HG03378 (cell line): ENCODE data around the gene LPAR1.
A peak's percentile ranks its signal among the peaks of the same experiment; 100 is the strongest.

Experiments used
- ATAC-seq: cut with Tn5 transposase; IDR thresholded peaks from one replicate; pipeline ENCODE4 v1.9.1; 2021; ENCODE audit warnings: mild to moderate bottlenecking, moderate library complexity; ENCODE audit not compliant: unreplicated experiment

LPAR1 gene

GRCh38 chr9:111001526-111001925 is 36.7 kb downstream of the LPAR1 start:
- no peak for ATAC-seq

GRCh38 chr9:111000202-111000601 is 38.1 kb downstream of the LPAR1 start:
- ATAC-seq = no peak

GRCh38 chr9:110999379-110999778 is 38.9 kb downstream of the LPAR1 start:
- ATAC-seq = no peak

- no peak for ATAC-seq
These were observed 40.4 kb downstream of the LPAR1 start for GRCh38 chr9:110997847-110998246.

DNA sequence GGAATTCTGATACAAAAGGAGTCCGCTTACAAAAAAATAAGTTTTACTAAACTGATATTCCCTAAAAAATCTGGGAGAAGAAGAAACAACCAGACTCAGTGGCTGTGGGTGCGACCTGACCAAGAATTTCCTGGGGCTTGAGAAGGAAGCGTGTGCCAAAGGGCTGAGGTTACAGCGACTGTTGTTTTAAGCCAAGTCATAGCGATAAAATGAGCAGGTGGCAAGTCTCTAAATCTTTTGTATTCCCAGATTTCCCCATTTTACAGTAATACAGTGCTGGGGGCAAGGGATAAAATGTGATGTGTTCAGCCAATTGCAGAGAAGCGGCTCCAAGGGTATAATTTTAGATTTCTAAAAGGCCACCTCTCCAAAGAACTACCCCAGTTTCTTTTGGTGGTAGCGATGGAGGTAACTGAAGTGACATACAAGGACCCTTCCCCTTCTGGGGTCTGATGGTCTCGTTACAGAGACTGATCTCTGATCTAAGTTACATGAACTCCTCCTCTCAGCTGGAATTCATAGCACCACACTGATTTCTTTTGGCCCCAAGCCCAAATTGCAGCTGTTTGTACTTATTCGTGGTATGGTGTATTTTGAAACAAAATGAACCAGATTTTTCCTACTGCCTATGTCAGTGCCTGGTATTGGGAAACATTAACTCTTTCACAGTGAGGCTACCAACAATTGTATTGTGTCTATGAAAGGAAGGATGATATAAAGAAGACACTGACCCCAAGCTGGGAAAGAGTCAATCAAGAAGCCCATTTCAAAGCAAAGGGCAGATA is 41.6 kb downstream of the LPAR1 start:
- ATAC-seq = no peak

DNA sequence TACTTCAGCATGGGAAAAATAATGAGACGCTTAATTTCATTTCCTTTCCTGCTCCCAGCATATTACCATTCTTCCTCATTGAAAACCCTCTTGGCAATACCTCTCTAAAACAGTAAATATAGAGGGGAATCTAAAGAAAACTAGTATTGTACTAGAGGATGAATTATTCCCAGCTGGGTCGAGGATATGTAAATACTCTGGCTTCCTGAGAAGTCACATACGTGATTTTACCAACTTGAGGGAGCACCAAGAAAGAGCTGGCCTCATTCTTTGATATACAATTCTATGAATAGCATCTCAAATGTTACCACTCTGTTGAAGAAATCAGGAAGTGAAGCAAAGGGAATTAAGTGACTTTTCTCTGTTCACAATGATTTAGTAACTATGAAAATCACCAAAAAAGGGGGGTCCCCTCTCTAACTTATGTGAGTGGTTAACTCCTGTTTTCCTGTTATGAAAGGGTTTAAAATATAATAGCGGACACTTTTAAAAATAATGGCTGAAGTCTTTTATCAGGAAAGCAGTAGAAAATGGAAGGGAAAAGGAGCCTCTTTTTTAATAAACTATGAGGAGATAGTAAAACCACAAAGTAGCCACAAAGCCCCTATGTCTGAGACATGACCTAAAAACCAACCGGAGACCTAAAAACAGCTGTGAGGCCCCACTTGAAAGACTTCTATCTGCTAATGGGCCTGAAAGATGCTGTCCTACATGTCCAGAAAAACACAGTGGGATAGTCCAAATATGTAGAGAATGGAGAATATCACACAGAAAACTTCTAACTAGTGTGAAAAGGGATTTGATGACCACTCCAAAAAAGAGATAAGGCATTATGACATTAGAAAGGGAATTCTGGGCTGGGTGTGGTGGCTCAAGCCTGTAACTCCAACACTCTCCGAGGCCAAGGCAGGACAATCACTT is 42.6 kb downstream of the LPAR1 start:
- ATAC-seq = no peak

DNA sequence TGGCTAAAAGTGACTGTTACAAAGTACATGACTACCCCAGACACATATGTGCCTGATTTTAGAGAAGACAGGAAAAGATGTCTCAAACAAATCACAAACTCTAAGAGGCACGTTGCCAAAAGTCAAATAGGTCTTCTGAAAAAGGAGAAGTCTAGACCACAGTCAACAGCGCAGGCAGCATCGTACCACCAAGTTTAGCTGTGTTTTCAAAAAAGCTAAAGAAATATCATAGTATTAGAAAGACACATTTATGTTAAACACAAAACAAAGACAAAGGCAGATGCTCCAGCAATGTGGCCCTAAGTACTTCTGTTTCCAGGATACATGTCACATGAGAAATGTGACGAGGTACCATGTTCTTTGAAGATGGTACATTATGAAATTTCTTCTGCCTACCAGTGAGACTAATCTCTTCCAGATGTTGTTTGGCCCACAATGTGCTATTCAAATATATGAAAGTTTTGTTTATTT is 43.5 kb downstream of the LPAR1 start:
- peak; percentile 50 for ATAC-seq

DNA sequence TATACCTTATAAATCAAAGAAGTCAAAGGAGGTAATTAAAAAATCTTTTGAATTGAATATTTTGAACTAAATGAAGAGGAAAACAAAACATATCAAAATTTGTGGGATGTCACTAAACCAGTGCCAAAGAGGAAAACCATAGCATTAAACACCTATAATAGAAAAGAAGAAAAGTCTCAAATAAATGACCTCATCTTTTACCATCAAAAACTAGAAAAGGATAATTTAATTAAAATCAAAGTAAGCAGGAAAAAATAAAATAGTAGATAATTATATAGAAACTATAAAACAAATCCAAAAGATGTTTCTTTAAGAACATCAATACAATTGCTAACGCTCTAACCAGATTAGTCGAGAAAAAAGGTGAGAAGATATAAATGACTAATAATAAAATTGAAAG is 47.8 kb downstream of the LPAR1 start:
- ATAC-seq = no peak

DNA sequence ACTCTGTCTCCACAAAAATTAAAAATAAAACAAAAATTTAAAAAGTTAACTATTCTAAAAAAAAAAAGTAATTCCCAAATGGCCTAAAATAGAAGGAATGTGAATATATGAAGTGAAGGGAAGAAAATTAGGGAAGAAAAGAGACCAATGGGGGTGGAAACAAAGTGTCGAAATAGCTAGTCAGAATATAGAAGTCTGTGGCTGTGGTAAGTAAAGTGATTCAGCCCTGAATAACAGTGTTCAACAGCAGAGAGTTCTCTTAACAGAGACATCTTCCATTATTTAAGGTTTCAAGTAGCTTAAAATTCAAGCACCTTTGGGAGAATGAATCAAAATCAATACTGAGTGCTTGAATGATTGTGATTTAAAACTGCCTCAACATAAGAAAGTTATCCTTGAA is 51.7 kb downstream of the LPAR1 start:
- ATAC-seq = no peak

DNA sequence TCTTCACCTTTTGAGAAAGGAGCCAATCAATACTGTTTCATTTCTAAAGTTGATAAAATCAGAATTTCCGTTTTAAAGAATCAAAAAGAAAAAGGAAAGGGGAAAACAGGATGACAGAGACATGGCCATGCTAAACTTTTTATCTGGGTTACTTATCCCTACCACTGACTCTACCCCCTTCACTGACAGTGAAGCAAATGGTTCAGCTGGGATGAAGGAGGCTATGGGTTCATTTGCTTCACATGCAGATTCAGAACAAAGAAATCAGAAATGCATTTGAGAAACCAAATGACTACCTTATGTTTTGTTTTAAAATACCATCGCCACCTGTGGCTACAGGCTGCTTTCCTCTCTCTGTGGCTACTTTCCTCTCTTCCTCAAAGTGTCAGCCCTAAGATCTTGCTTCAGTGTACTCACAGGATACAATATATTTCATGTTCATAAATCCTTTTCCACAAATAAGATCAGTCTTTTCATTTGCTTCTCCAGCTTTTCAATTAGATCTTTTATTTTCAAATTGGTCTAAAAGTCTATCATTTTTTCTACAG is 53.3 kb downstream of the LPAR1 start:
- no peak for ATAC-seq

DNA sequence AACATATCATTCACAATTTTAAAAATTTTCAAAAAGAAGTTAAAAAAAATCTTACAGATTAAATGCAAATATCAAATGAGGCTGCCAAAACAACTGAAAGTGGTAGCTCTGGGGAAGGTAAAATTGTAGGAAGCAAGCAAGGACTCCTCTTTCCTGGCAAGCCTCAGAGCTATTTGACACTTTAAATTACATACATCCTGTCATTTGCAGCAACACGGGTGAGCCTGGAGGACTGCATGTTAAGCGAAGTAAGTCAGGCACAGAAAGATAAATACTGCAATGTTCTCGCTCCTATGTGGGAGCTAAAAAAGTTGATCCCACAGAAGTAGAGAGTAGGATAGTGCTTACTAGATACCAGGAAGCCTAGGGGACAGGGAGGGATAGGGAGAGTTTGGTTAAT is 58.0 kb downstream of the LPAR1 start:
- ATAC-seq = no peak

DNA sequence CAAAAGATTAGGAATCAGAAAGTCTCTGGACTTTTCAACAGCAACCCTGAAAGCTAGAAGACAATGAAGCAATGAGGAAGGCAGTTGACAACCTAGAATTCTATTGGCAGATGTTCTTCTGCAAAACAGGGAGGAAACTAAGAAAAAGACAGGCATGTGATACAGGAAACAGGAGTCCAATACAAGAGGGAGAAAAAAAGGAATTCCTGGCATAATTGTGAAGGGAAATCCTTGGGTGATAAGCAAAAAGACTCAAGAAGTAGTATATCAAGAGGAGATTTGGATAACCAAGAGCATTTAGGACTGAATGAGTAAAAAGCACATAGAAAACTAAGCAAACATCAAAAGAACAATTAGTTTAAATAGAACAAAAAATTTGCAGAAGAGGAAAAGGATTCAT is 58.6 kb downstream of the LPAR1 start:
- no peak for ATAC-seq

DNA sequence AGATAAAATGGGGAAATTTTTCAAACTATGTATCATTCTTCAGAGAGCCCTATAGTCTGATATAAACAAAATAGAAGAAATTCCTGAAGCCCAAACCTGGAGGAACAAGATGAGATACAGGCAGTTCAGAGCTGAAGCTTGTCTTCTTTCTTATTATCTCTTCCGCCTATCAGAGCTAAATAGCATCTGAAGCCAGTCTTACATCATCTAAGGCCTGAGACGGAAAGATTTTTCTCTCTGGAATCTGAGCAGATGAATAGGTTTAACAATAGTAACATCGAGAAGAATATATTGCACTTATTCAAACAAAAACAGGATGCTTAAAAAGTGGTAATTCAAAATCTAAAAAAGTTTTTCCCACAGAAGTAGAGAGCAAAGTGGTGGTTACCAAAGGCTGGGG is 59.8 kb downstream of the LPAR1 start:
- ATAC-seq = no peak

DNA sequence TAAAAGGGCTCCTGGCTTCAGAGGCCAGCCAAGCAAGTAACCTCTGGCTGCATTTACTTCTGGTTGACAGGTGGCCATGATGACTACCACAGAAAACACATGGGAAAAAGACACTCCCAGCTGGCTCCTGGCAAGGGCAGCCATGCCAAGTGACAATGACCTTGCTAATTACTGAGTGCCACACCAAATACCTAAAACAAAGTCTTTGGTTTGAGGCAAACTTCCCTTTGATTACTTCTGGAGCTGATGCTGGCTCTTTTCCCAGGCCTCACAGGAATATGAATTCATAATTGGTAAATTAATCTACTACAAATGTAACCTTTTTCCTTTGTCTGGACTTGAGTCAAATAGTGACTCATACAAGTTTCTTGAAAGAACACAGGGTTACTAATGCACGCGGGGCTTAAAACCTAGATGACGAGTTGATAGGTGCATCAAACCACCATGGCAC is 61.0 kb downstream of the LPAR1 start:
- ATAC-seq = no peak

GRCh38 chr9:110975969-110976368 is 62.3 kb downstream of the LPAR1 start:
- no peak for ATAC-seq

GRCh38 chr9:110975278-110975677 is 63.0 kb downstream of the LPAR1 start:
- no peak for ATAC-seq

GRCh38 chr9:110971705-110972104 is 66.6 kb downstream of the LPAR1 start:
- no peak for ATAC-seq

- no peak for ATAC-seq
These were observed 67.0 kb downstream of the LPAR1 start for GRCh38 chr9:110971234-110971633.

DNA sequence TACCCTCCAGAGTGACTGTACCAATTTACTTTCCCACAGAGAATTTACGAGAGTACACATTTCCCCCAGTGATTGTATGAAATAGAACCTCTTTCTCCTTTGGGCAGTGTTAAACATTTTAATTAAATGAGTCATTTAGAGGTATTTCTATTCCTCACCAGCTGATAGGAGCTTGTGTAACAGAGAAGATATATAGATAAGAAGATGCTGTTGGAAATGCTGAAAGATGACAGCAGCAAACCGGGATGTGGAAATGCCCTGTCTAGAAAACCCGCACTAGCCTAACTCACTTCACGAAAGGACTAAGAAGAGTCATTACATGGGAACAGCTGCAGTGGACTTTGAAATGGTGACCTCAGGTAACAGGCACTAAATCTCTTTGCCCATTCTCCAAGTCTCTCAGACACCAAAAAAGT is 68.3 kb downstream of the LPAR1 start:
- no peak for ATAC-seq

GRCh38 chr9:110968096-110968495 is 70.2 kb downstream of the LPAR1 start:
- no peak for ATAC-seq

DNA sequence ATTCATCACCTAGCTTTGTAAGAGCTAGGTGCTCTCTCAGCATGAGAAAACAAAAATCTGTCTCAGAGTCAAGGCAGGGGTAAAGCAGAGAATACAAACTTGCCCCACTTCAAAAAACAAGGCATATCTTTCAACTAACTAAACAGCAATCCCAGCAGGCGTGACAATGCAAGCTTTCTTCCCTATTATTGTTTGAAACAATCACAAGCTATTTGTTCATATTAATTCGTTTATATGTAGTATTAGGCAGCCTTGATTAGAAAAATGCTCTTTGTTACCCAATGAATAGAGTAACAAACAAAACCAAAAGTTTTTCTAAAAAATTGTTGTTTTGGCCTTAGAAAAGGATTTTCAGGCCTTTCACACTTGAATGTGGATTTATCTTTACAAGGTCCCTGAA is 71.1 kb downstream of the LPAR1 start:
- ATAC-seq = no peak

- ATAC-seq = no peak
These were observed 78.0 kb downstream of the LPAR1 start for GRCh38 chr9:110960288-110960687.
